Measurements from ENCODE around the gene PLAAT2.

GRCh38 chr11:63516109-63516508 lies 47.1 kb downstream of the PLAAT2 start:
- TF ChIP-seq CTCF (IDR thresholded peaks at IDR 0.05), result no peak
- no peak for TF ChIP-seq POLR2A (IDR thresholded peaks at IDR 0.05)
- no peak for TF ChIP-seq POLR2AphosphoS5 (IDR thresholded peaks at IDR 0.05)

All from breast epithelium (tissue), 3 donors.